Lower lobe of right lung (tissue), 2 donors: ENCODE results near the gene NKAIN2. TPM values are rescaled to one million over a fixed set of nuclear protein-coding genes. Genes with fewer than 3 reads are reported as not detected.

Experiments used
- ATAC-seq, 2 donors: fragments of 200-7000 bp; cut with Tn5 transposase; one replicate each; pipeline ENCODE4 v1.9.1; 2020 to 2022; ENCODE audit warnings: mild to moderate bottlenecking in 2 of 2, moderate library complexity in 2 of 2
- DNase-seq: peaks from one replicate; pipeline ENCODE4 v3.0.0-alpha.2; 2020
- H3K27ac ChIP-seq: fragments of 200-600 bp; one replicate; pipeline ENCODE4 v1.8.0; 2022
- H3K27me3 ChIP-seq: fragments of 200-600 bp; one replicate; pipeline ENCODE4 v1.8.0; 2022; ENCODE audit warnings: low read depth
- H3K36me3 ChIP-seq: fragments of 200-600 bp; one replicate; pipeline ENCODE4 v1.8.0; 2022; ENCODE audit warnings: mild to moderate bottlenecking
- H3K4me1 ChIP-seq: fragments of 200-600 bp; one replicate; pipeline ENCODE4 v1.8.0; 2022
- H3K4me3 ChIP-seq: fragments of 200-600 bp; one replicate; pipeline ENCODE4 v1.8.0; 2022; ENCODE audit warnings: mild to moderate bottlenecking
- H3K9me3 ChIP-seq: fragments of 200-600 bp; one replicate; pipeline ENCODE4 v1.8.0; 2022
- intact Hi-C: fragments of 100-400 bp; cut with DNase I; formaldehyde crosslinking; loops from one replicate; pipeline ENCODE4 v1.11.0; 2022
- total RNA-seq: library from RNA; stranded (reverse); fragmentation: NEBNext Ultra II Directional; extraction: Animal tissue kit (Norgen Biotek cat#: 25700); gene quantifications from one replicate; pipeline ENCODE4 v1.2.1, GENCODE V29; 2021
- TF ChIP-seq, protein P1 (sequence below): fragments of 200-600 bp; IDR thresholded peaks from one replicate; pipeline ENCODE4 v1.8.0; 2022; ENCODE audit warnings: antibody characterized with exemption, mild to moderate bottlenecking
- donor health status: DM: no; HTN: yes; CAD: no; lungs with severe emphysema.

NKAIN2 gene
- total RNA-seq, 1 donor from 2014 or later: 0.12 TPM

DNA sequence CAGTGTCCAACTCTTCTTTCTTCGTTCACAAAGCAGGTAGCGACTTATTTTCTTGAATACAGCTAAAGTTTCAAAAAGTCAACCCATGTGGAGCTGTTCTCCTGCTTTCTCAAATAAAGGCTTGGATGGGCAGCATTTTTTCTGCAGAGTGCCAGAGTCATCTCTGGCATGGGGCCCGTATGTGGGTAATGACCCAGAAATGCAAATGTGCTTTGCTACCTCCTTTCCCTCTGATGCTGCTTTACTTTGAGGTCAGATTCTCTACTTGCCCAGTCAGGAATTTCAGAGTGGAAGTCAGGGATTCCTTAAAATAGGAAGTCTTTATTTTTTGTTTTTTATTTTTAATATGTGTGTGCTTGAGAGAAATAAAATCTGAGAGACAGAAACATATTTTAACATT lies 4.9 kb downstream of the NKAIN2 start:
- H3K27me3 ChIP-seq: peaks cover 31% of the 10 kb centered on the region
- ATAC-seq (no peak), DNase-seq (no peak)
- no peaks in the 10 kb centered on the region for H3K36me3 ChIP-seq
- TF ChIP-seq, protein P1, sequence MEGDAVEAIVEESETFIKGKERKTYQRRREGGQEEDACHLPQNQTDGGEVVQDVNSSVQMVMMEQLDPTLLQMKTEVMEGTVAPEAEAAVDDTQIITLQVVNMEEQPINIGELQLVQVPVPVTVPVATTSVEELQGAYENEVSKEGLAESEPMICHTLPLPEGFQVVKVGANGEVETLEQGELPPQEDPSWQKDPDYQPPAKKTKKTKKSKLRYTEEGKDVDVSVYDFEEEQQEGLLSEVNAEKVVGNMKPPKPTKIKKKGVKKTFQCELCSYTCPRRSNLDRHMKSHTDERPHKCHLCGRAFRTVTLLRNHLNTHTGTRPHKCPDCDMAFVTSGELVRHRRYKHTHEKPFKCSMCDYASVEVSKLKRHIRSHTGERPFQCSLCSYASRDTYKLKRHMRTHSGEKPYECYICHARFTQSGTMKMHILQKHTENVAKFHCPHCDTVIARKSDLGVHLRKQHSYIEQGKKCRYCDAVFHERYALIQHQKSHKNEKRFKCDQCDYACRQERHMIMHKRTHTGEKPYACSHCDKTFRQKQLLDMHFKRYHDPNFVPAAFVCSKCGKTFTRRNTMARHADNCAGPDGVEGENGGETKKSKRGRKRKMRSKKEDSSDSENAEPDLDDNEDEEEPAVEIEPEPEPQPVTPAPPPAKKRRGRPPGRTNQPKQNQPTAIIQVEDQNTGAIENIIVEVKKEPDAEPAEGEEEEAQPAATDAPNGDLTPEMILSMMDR: no peak
- no peaks in the 10 kb centered on the region for H3K4me1 ChIP-seq
- H3K4me3 ChIP-seq: no peak overlapping the region
- H3K9me3 ChIP-seq: no peaks in the 10 kb centered on the region
- intact Hi-C loops: no loop called here
- H3K27ac ChIP-seq: no peak overlapping the region

DNA sequence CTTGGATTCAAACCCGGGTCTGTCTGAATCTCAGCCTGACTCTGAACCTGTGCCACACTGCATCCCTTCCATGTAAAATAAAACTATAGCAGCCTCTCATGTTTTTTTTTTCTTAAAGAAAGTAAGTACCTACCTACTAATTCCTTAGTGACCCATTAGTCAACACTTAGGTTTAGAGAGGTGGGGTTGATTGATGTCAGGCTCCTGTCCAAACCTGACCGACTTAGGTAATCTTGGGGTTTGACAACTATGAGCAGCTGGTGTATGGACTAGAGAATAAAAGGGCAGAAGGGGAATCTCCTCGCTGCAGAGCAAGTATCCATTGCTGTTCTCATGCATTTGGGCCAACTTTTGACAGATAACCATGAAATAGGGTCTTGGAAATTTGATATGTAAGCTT lies 6.5 kb downstream of the NKAIN2 start:
- ATAC-seq (no peak), DNase-seq (no peak)
- no peaks in the 10 kb centered on the region for H3K9me3 ChIP-seq
- TF ChIP-seq, protein P1: no peak
- peaks cover 18% of the 10 kb centered on the region for H3K27me3 ChIP-seq
- H3K27ac ChIP-seq: no peak overlapping the region
- no peaks in the 10 kb centered on the region for H3K4me1 ChIP-seq
- H3K4me3 ChIP-seq: no peak overlapping the region
- no peaks in the 10 kb centered on the region for H3K36me3 ChIP-seq
- intact Hi-C loops: no loop called here

DNA sequence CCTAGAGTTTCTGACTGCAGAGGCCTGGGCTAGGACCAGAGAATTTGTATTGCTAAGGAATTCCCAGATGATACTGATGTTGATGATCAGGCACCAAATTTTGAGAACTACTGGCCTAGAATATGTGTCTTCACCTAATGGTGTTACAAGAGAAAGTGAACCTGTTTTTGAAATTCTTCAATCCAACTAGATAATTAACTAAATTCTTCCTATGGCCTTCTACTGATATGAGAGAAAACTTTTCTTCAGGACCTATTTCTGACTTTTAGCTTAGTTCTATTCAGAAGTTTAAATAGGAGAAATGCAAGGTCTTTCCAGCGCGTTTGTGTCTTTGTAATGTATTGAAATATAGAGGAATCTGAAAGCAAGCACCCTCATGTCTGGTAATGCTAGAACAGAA lies 7.3 kb downstream of the NKAIN2 start:
- no peaks in the 10 kb centered on the region for H3K9me3 ChIP-seq
- DNase-seq: no peak
- ATAC-seq: no peak
- no peaks in the 10 kb centered on the region for H3K4me1 ChIP-seq
- TF ChIP-seq, protein P1: no peak
- no peak overlapping the region for H3K27ac ChIP-seq
- intact Hi-C loops: no loop called here
- peaks cover 12% of the 10 kb centered on the region for H3K27me3 ChIP-seq
- no peaks in the 10 kb centered on the region for H3K36me3 ChIP-seq
- no peak overlapping the region for H3K4me3 ChIP-seq

DNA sequence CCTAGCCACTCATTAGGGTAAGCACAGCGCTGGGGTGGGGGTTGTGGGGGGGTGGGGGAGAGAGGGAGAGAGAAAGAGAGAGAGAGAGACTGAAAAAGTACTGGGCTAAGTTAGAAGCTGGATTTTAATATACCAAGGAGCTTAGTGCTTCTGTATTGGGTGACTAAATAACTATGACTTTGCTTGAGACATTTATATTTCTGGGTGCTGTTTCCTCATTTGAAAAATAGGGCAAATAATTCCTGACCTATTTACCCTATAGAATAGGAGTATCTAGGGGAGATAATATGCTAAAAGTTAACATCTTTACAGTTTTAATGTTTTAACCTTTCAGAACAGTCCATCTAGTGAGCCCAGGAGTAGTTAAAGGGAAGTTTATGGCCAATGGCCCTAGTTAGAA lies 7.7 kb downstream of the NKAIN2 start:
- Histone ChIP-seq H3K27me3 (peaks cover 7% of the 10 kb centered on the region), H3K36me3 (no peaks in the 10 kb centered on the region), H3K27ac (no peak overlapping the region), H3K4me3 (no peak overlapping the region), H3K9me3 (no peaks in the 10 kb centered on the region), H3K4me1 (no peaks in the 10 kb centered on the region)
- TF ChIP-seq, protein P1: no peak
- ATAC-seq (no peak), DNase-seq (no peak)
- intact Hi-C loops: no loop called here

DNA sequence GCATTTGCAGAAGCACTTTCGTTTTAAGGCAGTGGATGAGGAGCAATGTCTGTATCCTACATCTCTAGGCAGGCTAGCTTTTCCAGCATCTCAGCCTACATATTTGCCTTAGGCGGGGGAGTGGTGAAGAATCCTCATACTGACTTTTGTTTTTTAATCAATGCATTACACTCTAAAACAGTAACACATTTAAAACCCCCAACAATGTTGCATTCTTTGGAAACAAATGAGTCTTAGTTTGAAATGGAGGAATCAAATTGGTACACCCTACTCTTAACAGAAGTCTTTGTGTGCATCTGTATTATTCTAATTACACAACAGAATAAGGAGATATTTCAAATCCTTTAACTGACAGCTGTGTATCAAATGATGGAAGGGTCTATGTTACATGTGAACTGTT lies 9.0 kb downstream of the NKAIN2 start:
- intact Hi-C loops: no loop called here
- ATAC-seq: no peak
- no peaks in the 10 kb centered on the region for H3K9me3 ChIP-seq
- no peaks in the 10 kb centered on the region for H3K36me3 ChIP-seq
- no peak overlapping the region for H3K27ac ChIP-seq
- no peak overlapping the region for H3K4me3 ChIP-seq
- no peaks in the 10 kb centered on the region for H3K4me1 ChIP-seq
- TF ChIP-seq, protein P1: no peak
- DNase-seq: no peak
- peaks cover 4% of the 10 kb centered on the region for H3K27me3 ChIP-seq

DNA sequence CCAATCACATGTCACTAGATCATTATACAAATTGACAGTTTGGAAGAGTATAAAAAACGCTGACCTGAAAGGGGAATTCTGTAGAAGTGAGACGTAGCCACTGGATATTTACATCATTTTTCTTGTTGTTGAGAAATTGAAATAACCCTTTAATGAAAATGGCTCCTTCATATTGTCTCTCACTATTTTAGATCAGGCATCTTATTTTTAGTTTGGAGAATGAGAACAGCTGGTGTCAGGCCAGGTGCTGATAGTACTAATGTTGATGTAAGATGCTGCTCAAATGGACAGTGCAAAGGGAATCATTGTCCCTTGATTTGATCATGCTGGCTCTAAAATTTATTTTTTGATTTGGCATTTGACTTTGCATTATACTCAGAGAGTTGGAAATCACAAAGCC lies 17.4 kb downstream of the NKAIN2 start:
- Histone ChIP-seq H3K27ac (no peak overlapping the region), H3K9me3 (no peaks in the 10 kb centered on the region), H3K4me3 (no peak overlapping the region), H3K4me1 (no peaks in the 10 kb centered on the region), H3K36me3 (no peaks in the 10 kb centered on the region), H3K27me3 (no peaks in the 10 kb centered on the region)
- ATAC-seq (no peak), DNase-seq (no peak)
- TF ChIP-seq, protein P1: no peak
- intact Hi-C loops: no loop called here
